Muscle of arm (tissue), 12 donors: ENCODE data around the gene DNAH11. TPM values are rescaled to one million over a fixed set of nuclear protein-coding genes. Genes with fewer than 3 reads are reported as not detected.
"Not testable (repeated sequence)": the region's sequence is repeated elsewhere in the genome, so short reads cannot be mapped to it uniquely, and the experiment has no call there.

Experiments
- DNase-seq: peaks from one replicate; pipeline ENCODE4 v3.0.0-alpha.2; 2013
- polyA plus RNA-seq, 12 donors: library from polyadenylated mRNA; unstranded; fragments of 120-200 nt; gene quantifications; one replicate each; pipeline ENCODE4 v1.2.1, GENCODE V29; 2013; ENCODE audit not compliant: insufficient read length in 12 of 12

The DNAH11 gene
- polyA plus RNA-seq, 12 donors = 0.12 to 1.7 (median 0.93) TPM; not detected in 2

- DNase-seq = no peak
Observed at GRCh38 chr7:21617916-21618390, 75.1 kb downstream of the DNAH11 start.

GRCh38 chr7:21618706-21619105, 75.9 kb downstream of the DNAH11 start:
- DNase-seq = no peak

GRCh38 chr7:21620054-21620453, 77.2 kb downstream of the DNAH11 start:
- no peak for DNase-seq

GRCh38 chr7:21624320-21624719, 81.5 kb downstream of the DNAH11 start:
- no peak for DNase-seq

GRCh38 chr7:21636694-21637093, 93.9 kb downstream of the DNAH11 start:
- no peak for DNase-seq

- DNase-seq = no peak
Observed at GRCh38 chr7:21639206-21639868, 96.5 kb downstream of the DNAH11 start.

DNA sequence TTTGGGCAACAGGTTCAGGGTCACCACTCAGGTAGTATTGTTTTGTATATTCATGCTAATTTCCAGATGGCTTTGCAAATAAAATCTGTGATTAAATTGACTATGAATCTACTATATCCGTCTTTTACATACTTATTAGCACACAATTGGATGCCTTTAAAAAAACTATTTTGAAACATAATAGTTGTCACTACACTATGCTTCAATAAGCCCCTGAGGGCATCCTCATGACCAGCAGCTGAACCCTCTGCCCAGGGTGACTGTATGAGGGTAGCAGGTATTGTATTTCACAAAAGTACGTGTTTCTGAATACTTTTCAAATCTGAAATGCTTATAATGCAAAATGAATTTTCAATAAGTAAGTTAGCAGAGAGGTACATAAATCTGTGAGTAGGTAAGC, 97.3 kb downstream of the DNAH11 start:
- DNase-seq = no peak

DNA sequence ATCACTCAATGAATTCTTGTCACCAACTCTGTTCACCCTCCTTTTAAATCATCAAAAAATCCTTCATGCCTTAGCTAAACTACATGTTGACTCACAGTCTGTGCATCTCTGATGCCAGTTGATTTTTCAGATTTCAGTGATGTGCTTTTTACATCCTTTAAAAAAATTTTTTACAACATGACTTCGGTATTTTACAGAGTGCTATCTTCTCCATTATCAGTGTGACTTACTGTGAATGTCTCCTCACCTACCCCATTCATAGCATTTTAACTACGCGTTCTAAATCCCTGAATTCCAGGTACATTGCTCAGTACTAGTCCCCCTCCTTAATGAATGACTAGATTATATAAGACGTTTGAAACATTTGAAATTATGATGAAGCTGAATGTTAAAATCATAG, 98.7 kb downstream of the DNAH11 start:
- DNase-seq = no peak

DNA sequence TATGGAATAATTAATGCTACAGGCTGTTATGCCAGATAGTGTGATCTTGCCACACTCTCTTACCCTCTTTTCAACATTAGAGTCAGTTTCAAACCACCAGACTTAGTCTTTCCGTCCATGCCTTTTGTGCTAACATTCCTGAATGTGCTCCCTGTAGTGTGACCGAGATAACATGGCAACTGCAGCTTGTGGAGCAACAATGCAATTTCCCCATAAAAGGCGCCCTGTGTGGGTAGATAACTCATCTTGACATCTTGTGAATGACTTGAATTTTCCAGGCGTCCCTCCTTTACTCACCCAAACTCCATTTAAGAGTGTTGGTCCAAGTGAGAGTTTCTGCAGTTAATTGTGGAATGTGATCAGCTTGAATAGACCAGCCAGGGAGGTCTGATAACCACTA, 99.6 kb downstream of the DNAH11 start:
- no peak for DNase-seq

- DNase-seq = no peak
Observed at GRCh38 chr7:21651697-21652096, 108.9 kb downstream of the DNAH11 start.

DNA sequence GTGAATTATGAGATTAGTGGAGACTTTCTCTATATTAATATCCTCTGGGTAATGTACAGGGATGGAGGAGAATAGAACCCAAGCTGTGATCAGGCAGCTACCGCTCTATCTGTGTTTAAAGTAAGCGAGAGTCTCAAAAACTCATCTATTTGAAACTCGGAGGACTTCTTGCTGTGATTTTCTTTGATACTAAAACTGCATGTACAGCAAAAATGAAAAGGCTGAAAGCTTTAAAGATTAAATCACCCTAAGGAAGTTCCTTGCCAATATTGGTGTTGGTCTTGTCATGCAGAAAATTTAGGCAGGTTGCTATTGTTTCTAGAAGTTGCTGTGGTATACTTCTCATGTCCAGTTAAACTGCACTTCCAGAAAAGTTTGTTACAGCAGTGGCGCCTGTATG, 110.8 kb downstream of the DNAH11 start:
- no peak for DNase-seq

- DNase-seq = no peak
Observed at GRCh38 chr7:21656081-21656480, 113.2 kb downstream of the DNAH11 start.

GRCh38 chr7:21656796-21657195, 114.0 kb downstream of the DNAH11 start:
- DNase-seq = no peak

GRCh38 chr7:21670496-21670895, 127.7 kb downstream of the DNAH11 start:
- no peak for DNase-seq

DNA sequence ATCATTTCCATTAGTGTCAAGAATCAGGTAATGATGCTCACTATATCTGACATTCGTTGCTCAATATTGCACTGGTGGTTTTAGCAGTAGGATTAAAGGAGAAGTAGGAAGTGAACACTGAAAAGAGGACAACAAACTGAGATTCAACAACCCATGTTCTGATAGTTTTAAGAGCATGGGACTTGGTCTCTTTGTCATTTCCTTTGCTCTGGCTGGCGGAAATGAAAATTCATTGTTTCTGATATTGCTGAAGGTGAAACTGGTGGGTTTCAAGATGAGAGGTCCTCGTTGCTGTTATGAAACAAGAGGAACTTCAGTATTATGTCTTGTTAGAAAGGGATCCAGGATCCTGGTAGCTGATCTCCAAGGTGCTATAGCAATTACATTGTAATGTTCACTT, 129.0 kb downstream of the DNAH11 start:
- DNase-seq = no peak

DNA sequence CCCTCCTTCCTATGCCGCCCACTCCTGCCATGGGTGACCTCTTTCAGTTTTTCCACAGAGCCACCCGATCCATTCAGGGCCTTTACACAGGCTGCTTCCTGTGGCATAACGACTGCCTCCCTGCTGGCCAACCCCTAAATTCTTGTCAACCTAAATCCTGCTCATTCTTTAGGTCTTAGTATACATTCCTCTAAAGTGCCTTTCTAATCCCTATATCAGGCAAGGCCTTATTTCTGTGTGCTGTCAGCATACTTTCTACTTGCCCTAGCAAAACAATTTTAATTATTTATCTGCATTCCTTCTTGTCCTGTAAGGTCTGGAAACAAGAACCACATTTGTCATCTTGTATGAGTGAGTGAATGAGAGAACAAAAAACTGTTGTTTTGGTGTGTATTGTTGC, 132.4 kb downstream of the DNAH11 start:
- no peak for DNase-seq

- DNase-seq = no peak
Observed at GRCh38 chr7:21690705-21691104, 147.9 kb downstream of the DNAH11 start.

- not testable (repeated sequence) for DNase-seq
Observed at GRCh38 chr7:21691146-21691545, 148.3 kb downstream of the DNAH11 start.

- not testable (repeated sequence) for DNase-seq
Observed at GRCh38 chr7:21700587-21700986, 157.7 kb downstream of the DNAH11 start.

- DNase-seq = no peak
Observed at GRCh38 chr7:21702303-21702702, 159.5 kb downstream of the DNAH11 start.

DNA sequence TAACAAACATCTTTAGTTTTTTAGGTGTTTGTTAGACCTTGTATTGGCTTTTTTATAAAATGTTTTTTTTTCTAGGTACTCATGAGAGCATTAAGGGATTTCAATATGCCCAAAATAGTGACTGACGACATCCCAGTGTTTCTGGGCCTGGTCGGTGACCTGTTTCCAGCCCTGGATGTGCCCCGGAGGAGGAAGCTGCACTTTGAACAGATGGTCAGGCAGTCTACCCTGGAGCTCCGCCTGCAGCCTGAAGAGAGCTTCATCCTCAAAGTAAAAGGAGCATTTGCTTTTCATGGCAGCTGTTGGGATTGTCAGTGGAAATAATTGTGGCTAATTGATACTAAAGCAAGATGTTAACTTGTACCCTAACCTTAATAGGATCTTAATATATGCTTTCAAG, 161.5 kb downstream of the DNAH11 start:
- no peak for DNase-seq

DNA sequence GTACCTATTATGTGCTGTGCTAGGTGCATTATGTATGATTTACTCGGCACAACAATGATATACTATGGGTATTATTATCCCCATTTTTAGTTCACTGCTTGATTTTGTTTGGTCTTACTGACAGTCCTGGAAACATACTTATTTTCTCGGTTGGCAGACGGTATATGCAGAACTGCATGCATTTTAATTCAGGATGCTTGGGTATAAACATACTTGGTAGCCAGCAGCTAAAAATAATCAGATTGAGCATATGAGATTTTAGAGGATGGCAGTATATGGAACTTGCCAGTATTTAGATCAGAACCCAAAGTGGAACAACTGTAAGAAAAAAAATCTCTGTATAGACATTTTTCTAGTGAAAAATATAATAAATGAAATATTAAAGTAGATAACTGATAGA, 163.3 kb downstream of the DNAH11 start:
- DNase-seq = no peak

- no peak for DNase-seq
Observed at GRCh38 chr7:21707566-21707965, 164.7 kb downstream of the DNAH11 start.

GRCh38 chr7:21708096-21708495, 165.3 kb downstream of the DNAH11 start:
- no peak for DNase-seq
